GM23338 (cell line): ENCODE data around the gene MMP15.

Experiments
- EZH2 ChIP-seq: fragments of 200-600 bp; sonication (generic); IDR thresholded peaks from one replicate; pipeline ENCODE4 v1.8.0; 2017; ENCODE audit warnings: antibody characterized with exemption, mild to moderate bottlenecking, low read depth; ENCODE audit not compliant: unreplicated experiment
- TF ChIP-seq, protein P1 (sequence below), 2 experiments: fragments of 200-600 bp in 1 of 2; sonication (generic) in 1 of 2; conservative IDR thresholded peaks; 2 replicates each; pipeline versions ENCODE4 v1.5.1 to v1.6.1; 2016 to 2017; ENCODE audit warnings: antibody characterized with exemption in 2 of 2, low read depth in 2 of 2, mild to moderate bottlenecking in 2 of 2, moderate library complexity in 1 of 2

GRCh38 chr16:58042886-58043515, 17.4 kb downstream of the MMP15 start:
- TF ChIP-seq, protein P1, sequence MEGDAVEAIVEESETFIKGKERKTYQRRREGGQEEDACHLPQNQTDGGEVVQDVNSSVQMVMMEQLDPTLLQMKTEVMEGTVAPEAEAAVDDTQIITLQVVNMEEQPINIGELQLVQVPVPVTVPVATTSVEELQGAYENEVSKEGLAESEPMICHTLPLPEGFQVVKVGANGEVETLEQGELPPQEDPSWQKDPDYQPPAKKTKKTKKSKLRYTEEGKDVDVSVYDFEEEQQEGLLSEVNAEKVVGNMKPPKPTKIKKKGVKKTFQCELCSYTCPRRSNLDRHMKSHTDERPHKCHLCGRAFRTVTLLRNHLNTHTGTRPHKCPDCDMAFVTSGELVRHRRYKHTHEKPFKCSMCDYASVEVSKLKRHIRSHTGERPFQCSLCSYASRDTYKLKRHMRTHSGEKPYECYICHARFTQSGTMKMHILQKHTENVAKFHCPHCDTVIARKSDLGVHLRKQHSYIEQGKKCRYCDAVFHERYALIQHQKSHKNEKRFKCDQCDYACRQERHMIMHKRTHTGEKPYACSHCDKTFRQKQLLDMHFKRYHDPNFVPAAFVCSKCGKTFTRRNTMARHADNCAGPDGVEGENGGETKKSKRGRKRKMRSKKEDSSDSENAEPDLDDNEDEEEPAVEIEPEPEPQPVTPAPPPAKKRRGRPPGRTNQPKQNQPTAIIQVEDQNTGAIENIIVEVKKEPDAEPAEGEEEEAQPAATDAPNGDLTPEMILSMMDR (conservative IDR thresholded peaks at IDR 0.05; ENCODE audit: low read depth in 2 of 2), result no peak
- TF ChIP-seq EZH2, result no peak
